Natural killer cell (primary cell): ENCODE results near the gene ABCB4. TPM values are rescaled to one million over a fixed set of nuclear protein-coding genes. Genes with fewer than 3 reads are reported as not detected.

Experiments
- ATAC-seq, 3 donors: fragments of 150-1000 bp in 2 of 3; fragments of 200-7000 bp in 1 of 3; cut with Tn5 transposase; 1 replicate in 1 of 3; 2 replicates in 2 of 3; pipeline ENCODE4 v1.10.0; 2021; ENCODE audit warnings: mild to moderate bottlenecking in 2 of 3, moderate library complexity in 2 of 3
- DNase-seq, 2 donors: peaks; one replicate each; pipeline versions ENCODE4 v3.0.0 to v3.0.0-alpha.2; 2013 to 2021; ENCODE audit warnings: mixed read lengths in 1 of 2
- H3K27ac ChIP-seq: one replicate; pipeline ENCODE4 v1.5.1; 2013; ENCODE audit warnings: mild to moderate bottlenecking, low read length
- H3K27me3 ChIP-seq: one replicate; pipeline ENCODE4 v1.6.1; 2013; ENCODE audit warnings: low read length; ENCODE audit not compliant: control insufficient read depth, insufficient read depth
- H3K36me3 ChIP-seq: one replicate; pipeline ENCODE4 v1.6.1; 2013; ENCODE audit warnings: low read length; ENCODE audit not compliant: control insufficient read depth, insufficient read depth
- H3K4me1 ChIP-seq: one replicate; pipeline ENCODE4 v1.6.1; 2013; ENCODE audit warnings: low read length; ENCODE audit not compliant: control insufficient read depth, insufficient read depth
- H3K4me3 ChIP-seq: one replicate; pipeline ENCODE4 v1.5.1; 2013; ENCODE audit warnings: low read length
- H3K9me3 ChIP-seq: one replicate; pipeline ENCODE4 v1.6.1; 2013; ENCODE audit warnings: low read length; ENCODE audit not compliant: control insufficient read depth, insufficient read depth
- H3K27ac Mint-ChIP-seq, 2 donors: one replicate each; pipeline ENCODE4 v1.8.0; 2022; ENCODE audit warnings: mild to moderate bottlenecking in 2 of 2, mixed read lengths in 2 of 2, moderate library complexity in 1 of 2
- H3K27me3 Mint-ChIP-seq, 2 donors: one replicate each; pipeline ENCODE4 v1.8.0; 2022; ENCODE audit warnings: low read depth in 2 of 2, mixed read lengths in 2 of 2
- H3K36me3 Mint-ChIP-seq: one replicate; pipeline ENCODE4 v1.8.0; 2022; ENCODE audit warnings: mixed read lengths
- H3K4me1 Mint-ChIP-seq, 2 donors: one replicate each; pipeline ENCODE4 v1.8.0; 2022; ENCODE audit warnings: mixed read lengths in 2 of 2
- H3K4me3 Mint-ChIP-seq: one replicate; pipeline ENCODE4 v1.8.0; 2022; ENCODE audit warnings: mild to moderate bottlenecking, moderate library complexity, mixed read lengths
- H3K9me3 Mint-ChIP-seq, 2 donors: one replicate each; pipeline ENCODE4 v1.8.0; 2022; ENCODE audit warnings: mixed read lengths in 2 of 2
- WGBS: methylation state at CpG from one replicate; pipeline ENCODE4 v1.1.7; 2013; ENCODE audit warnings: missing lambda C conversion rate; ENCODE audit not compliant: insufficient coverage; 5-methylcytosine and 5-hydroxymethylcytosine counted together
- intact Hi-C: fragments of 100-400 bp; cut with micrococcal nuclease; formaldehyde crosslinking; loops from one replicate; pipeline ENCODE4 v1.14.2; 2022
- total RNA-seq, 4 donors: library from RNA; stranded (reverse); fragments of 120-200 nt in 1 of 4; gene quantifications; one replicate each; pipeline versions ENCODE4 v1.2.3 to v1.2.4, GENCODE V29; 2013 to 2022
- TF ChIP-seq, protein P1 (sequence below): fragments of 200-600 bp; IDR thresholded peaks from one replicate; pipeline ENCODE4 v1.8.0; 2022; ENCODE audit warnings: antibody characterized with exemption

The ABCB4 gene
- total RNA-seq, 3 donors from 2014 or later (not counting 1 experiment from before 2014, with no cell fraction given), result 0.14 to 0.63 (median 0.50) TPM

GRCh38 chr7:87354749-87355148 lies 120.7 kb downstream of the ABCB4 start:
- Mint-ChIP-seq H3K4me1 (no peaks in the 10 kb centered on the region), H3K9me3 (no peaks in the 10 kb centered on the region), H3K27ac (no peak overlapping the region), H3K4me3 (no peak overlapping the region), H3K27me3 (no peaks in the 10 kb centered on the region), H3K36me3 (peaks cover 42% of the 10 kb centered on the region)
- intact Hi-C loops, result no loop called here
- H3K36me3 ChIP-seq, result peaks cover 44% of the 10 kb centered on the region
- H3K4me1 ChIP-seq, result no peaks in the 10 kb centered on the region
- H3K27me3 ChIP-seq, result no peaks in the 10 kb centered on the region
- 98% methylated on average over 2 of the region's 3 CpGs for WGBS
- ATAC-seq, result no peak
- TF ChIP-seq, protein P1, sequence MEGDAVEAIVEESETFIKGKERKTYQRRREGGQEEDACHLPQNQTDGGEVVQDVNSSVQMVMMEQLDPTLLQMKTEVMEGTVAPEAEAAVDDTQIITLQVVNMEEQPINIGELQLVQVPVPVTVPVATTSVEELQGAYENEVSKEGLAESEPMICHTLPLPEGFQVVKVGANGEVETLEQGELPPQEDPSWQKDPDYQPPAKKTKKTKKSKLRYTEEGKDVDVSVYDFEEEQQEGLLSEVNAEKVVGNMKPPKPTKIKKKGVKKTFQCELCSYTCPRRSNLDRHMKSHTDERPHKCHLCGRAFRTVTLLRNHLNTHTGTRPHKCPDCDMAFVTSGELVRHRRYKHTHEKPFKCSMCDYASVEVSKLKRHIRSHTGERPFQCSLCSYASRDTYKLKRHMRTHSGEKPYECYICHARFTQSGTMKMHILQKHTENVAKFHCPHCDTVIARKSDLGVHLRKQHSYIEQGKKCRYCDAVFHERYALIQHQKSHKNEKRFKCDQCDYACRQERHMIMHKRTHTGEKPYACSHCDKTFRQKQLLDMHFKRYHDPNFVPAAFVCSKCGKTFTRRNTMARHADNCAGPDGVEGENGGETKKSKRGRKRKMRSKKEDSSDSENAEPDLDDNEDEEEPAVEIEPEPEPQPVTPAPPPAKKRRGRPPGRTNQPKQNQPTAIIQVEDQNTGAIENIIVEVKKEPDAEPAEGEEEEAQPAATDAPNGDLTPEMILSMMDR, result no peak
- H3K27ac ChIP-seq, result no peak overlapping the region
- DNase-seq, result no peak
- no peaks in the 10 kb centered on the region for H3K9me3 ChIP-seq
- no peak overlapping the region for H3K4me3 ChIP-seq

Other genes starting within 250 kb of the ABCB4 start
- 10 to 100 TPM; 17.5 to 19.0 (median 17.9) TPM for gene CROT, start 130.0 kb downstream of the ABCB4 start, total RNA-seq
- 10 to 100 TPM; 62.8 to 99.5 (median 81.4) TPM for gene ABCB1, start 125.2 kb upstream of the ABCB4 start, total RNA-seq
- 1 to 10 TPM in 2 of 3 donors, under 1 TPM in 1; 0.29 to 1.7 (median 1.1) TPM for gene RUNDC3B, start 152.7 kb upstream of the ABCB4 start, total RNA-seq